ENCODE data around the gene REEP1. TPM values are rescaled to one million over a fixed set of nuclear protein-coding genes. Genes with fewer than 3 reads are reported as not detected.

The REEP1 gene
- 0.15 TPM for polyA plus RNA-seq (2012; ENCODE audit: low read depth, missing spikeins)

GRCh38 chr2:86337244-86337835 is at the start of gene REEP1:
Gene REEP1 (minus strand): TSS chr2:86337626. CDS start chr2:86337510, 116 bp downstream.
- DNase-seq (ENCODE audit: insufficient read length, low spot score) (peak; percentile 53), FAIRE-seq (peak; percentile 80)
- no peak for TF ChIP-seq PAX5 (IDR thresholded peaks at IDR 0.05; ENCODE audit: insufficient read depth, low read length, severe bottlenecking)
- TF ChIP-seq SPI1 (IDR thresholded peaks at IDR 0.05; ENCODE audit: low read depth, low read length), result no peak
- no peak for TF ChIP-seq TAF1 (IDR thresholded peaks at IDR 0.05; ENCODE audit: low read depth, low read length)
- no peak for TF ChIP-seq POLR2A (IDR thresholded peaks at IDR 0.05; ENCODE audit: low read depth, low read length)
- no peak for TF ChIP-seq POU2F2 (IDR thresholded peaks at IDR 0.05; ENCODE audit: low read depth, low read length)
- no peak for TF ChIP-seq POLR2AphosphoS5 (IDR thresholded peaks at IDR 0.05; ENCODE audit: low read depth, low read length)

- no peak for FAIRE-seq
- no peak for DNase-seq (ENCODE audit: insufficient read length, low spot score)
- no peak for TF ChIP-seq PAX5 (IDR thresholded peaks at IDR 0.05; ENCODE audit: insufficient read depth, low read length, severe bottlenecking)
- no peak for TF ChIP-seq TAF1 (IDR thresholded peaks at IDR 0.05; ENCODE audit: low read depth, low read length)
- no peak for TF ChIP-seq POU2F2 (IDR thresholded peaks at IDR 0.05; ENCODE audit: low read depth, low read length)
- TF ChIP-seq POLR2AphosphoS5 (IDR thresholded peaks at IDR 0.05; ENCODE audit: low read depth, low read length), result no peak
- no peak for TF ChIP-seq POLR2A (IDR thresholded peaks at IDR 0.05; ENCODE audit: low read depth, low read length)
- TF ChIP-seq SPI1 (IDR thresholded peaks at IDR 0.05; ENCODE audit: low read depth, low read length), result no peak
These were observed 46.4 kb upstream of the REEP1 start for GRCh38 chr2:86383844-86384243.

DNA sequence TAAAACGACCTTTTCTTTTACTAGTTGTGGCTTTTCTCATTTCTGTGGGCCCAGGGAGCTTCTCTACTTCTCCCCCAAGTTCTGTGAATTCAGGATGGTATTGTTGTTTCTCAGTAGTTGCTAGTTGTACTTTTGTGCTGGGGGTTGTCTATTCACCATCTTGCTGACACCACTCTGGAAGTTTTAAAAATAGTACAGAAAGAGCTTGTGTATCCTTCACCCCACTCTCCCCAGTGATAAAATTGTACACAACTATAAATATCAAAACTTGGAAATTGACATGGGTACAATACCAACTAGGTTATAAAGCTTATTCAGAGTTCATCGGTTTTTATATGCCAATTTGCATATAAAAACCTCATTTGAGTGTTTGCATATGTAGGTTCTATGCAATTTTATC is 45.3 kb upstream of the REEP1 start:
- TF ChIP-seq TAF1 (IDR thresholded peaks at IDR 0.05; ENCODE audit: low read depth, low read length) (no peak), SPI1 (IDR thresholded peaks at IDR 0.05; ENCODE audit: low read depth, low read length) (no peak), POLR2AphosphoS5 (IDR thresholded peaks at IDR 0.05; ENCODE audit: low read depth, low read length) (no peak), PAX5 (IDR thresholded peaks at IDR 0.05; ENCODE audit: insufficient read depth, low read length, severe bottlenecking) (no peak), POLR2A (IDR thresholded peaks at IDR 0.05; ENCODE audit: low read depth, low read length) (no peak)
- FAIRE-seq (no peak), DNase-seq (ENCODE audit: insufficient read length, low spot score) (no peak)

DNA sequence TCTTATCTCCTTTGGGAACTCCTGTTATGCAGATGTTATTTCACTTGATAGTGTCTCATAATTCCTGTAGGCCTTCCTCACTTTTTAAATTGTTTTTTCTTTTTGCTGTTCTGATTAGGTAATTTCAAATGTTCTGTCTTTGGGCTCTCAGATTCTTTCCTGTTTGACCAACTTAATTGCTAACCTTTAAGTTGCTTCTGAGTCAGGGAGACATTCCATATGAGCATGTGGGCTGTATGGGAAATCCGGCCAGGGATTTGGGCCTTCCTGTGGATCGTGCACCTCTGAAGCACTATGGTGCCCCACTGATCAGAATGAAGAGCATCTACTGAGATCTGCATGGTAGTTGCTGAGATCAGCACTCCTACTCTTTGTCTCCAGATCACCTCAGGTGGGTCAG is 44.7 kb upstream of the REEP1 start:
- no peak for FAIRE-seq
- TF ChIP-seq SPI1 (IDR thresholded peaks at IDR 0.05; ENCODE audit: low read depth, low read length), result no peak
- TF ChIP-seq POU2F2 (IDR thresholded peaks at IDR 0.05; ENCODE audit: low read depth, low read length), result no peak
- TF ChIP-seq POLR2A (IDR thresholded peaks at IDR 0.05; ENCODE audit: low read depth, low read length), result no peak
- no peak for TF ChIP-seq TAF1 (IDR thresholded peaks at IDR 0.05; ENCODE audit: low read depth, low read length)
- no peak for TF ChIP-seq POLR2AphosphoS5 (IDR thresholded peaks at IDR 0.05; ENCODE audit: low read depth, low read length)
- no peak for TF ChIP-seq PAX5 (IDR thresholded peaks at IDR 0.05; ENCODE audit: insufficient read depth, low read length, severe bottlenecking)
- no peak for DNase-seq (ENCODE audit: insufficient read length, low spot score)

- TF ChIP-seq SPI1 (IDR thresholded peaks at IDR 0.05; ENCODE audit: low read depth, low read length) (no peak), TAF1 (IDR thresholded peaks at IDR 0.05; ENCODE audit: low read depth, low read length) (no peak), POLR2A (IDR thresholded peaks at IDR 0.05; ENCODE audit: low read depth, low read length) (no peak), PAX5 (IDR thresholded peaks at IDR 0.05; ENCODE audit: insufficient read depth, low read length, severe bottlenecking) (no peak), POLR2AphosphoS5 (IDR thresholded peaks at IDR 0.05; ENCODE audit: low read depth, low read length) (no peak), POU2F2 (IDR thresholded peaks at IDR 0.05; ENCODE audit: low read depth, low read length) (no peak)
- FAIRE-seq (no peak), DNase-seq (ENCODE audit: insufficient read length, low spot score) (no peak)
These were observed 41.0 kb upstream of the REEP1 start for GRCh38 chr2:86378469-86378868.

DNA sequence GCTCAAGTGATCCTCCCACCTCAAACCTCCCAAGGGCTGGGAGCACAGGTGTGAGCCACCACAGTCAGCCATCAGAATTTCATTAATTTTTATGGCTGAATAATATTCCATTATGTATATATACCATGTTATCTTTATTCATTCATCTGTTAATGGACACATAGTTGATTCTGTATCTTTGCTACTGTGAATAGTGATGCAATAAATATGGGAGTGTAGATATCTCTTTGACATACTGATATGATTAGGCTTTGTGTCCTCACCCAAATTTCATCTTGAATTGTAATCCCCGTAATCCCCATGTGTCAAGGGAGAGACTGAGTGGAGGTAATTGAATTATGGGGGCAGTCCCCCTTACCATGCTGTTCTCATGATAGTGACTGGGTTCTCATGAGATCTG is 38.2 kb upstream of the REEP1 start:
- no peak for TF ChIP-seq POU2F2 (IDR thresholded peaks at IDR 0.05; ENCODE audit: low read depth, low read length)
- no peak for TF ChIP-seq POLR2AphosphoS5 (IDR thresholded peaks at IDR 0.05; ENCODE audit: low read depth, low read length)
- no peak for TF ChIP-seq PAX5 (IDR thresholded peaks at IDR 0.05; ENCODE audit: insufficient read depth, low read length, severe bottlenecking)
- TF ChIP-seq TAF1 (IDR thresholded peaks at IDR 0.05; ENCODE audit: low read depth, low read length), result no peak
- TF ChIP-seq SPI1 (IDR thresholded peaks at IDR 0.05; ENCODE audit: low read depth, low read length), result no peak
- no peak for TF ChIP-seq POLR2A (IDR thresholded peaks at IDR 0.05; ENCODE audit: low read depth, low read length)
- FAIRE-seq (no peak), DNase-seq (ENCODE audit: insufficient read length, low spot score) (no peak)

DNA sequence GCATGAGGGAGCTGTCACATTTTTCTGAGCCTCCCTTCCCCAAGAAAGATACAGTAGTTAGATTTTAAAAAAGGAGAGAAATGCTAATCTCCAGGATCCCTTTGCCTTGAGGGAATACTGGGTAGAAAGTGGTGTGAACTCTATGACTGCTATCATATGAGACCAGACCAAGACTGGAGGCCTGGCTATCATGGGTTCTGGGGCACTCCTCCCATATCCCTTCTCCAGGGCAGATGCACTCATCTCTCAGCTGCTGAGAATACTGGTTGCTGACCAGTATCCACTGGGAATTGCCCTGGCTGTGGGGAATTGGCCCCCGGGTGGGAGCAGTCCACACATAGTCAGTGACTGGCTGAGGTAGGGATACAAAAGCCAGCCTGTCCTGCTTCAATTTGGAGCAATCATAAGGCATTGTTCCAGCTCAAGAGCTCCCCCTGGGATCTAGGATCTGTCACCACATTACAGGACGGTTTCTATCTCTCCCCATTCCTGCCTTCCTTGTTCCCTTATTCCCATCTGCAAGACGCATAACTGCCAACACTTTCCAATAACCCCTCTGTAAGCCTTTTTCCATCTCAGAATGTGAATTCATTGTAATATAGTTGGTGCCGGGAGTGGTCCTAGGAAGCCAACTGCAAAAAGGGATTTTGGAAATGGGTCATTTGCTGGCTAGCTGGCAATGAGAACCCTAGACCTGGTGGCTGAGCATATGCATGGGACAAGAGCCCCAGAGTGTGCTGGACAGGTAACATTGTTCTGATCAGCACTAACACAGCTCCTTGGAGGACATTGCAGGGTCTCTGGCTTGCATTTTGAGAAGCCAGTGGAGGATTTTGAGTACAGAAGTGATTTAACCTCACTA is 35.4 kb upstream of the REEP1 start:
- DNase-seq (ENCODE audit: insufficient read length, low spot score) (no peak), FAIRE-seq (no peak)

GRCh38 chr2:86372133-86372532 is 34.7 kb upstream of the REEP1 start:
- no peak for DNase-seq (ENCODE audit: insufficient read length, low spot score)
- peak; percentile 65 for FAIRE-seq
- TF ChIP-seq POU2F2 (IDR thresholded peaks at IDR 0.05; ENCODE audit: low read depth, low read length) (no peak), POLR2AphosphoS5 (IDR thresholded peaks at IDR 0.05; ENCODE audit: low read depth, low read length) (no peak)

More for the DNA sequence above, 35.4 kb upstream of the REEP1 start:
- TF ChIP-seq SPI1 (IDR thresholded peaks at IDR 0.05; ENCODE audit: low read depth, low read length) (no peak), POU2F2 (IDR thresholded peaks at IDR 0.05; ENCODE audit: low read depth, low read length) (no peak)

DNA sequence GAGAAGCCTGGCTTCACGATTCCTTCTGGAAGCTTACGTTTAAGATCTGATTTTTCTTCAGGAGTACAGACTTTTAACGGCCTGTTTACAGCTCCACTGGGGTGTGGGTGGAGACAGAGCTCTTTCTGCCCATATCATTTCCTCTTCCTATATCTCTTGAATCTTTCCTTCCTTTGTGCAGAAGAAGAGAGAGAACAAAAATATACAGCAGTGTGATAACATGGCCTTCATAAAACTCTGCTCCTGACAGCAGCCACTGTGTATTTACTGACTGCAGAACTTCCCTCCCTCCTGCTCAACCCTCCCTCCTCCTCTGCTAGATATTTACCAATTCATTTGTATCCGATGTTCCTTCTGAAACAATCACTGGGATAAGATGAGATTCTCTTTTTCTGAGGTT is 34.1 kb upstream of the REEP1 start:
- no peak for FAIRE-seq
- TF ChIP-seq SPI1 (IDR thresholded peaks at IDR 0.05; ENCODE audit: low read depth, low read length) (no peak), POU2F2 (IDR thresholded peaks at IDR 0.05; ENCODE audit: low read depth, low read length) (no peak), POLR2A (IDR thresholded peaks at IDR 0.05; ENCODE audit: low read depth, low read length) (no peak), TAF1 (IDR thresholded peaks at IDR 0.05; ENCODE audit: low read depth, low read length) (no peak), POLR2AphosphoS5 (IDR thresholded peaks at IDR 0.05; ENCODE audit: low read depth, low read length) (no peak), PAX5 (IDR thresholded peaks at IDR 0.05; ENCODE audit: insufficient read depth, low read length, severe bottlenecking) (no peak)
- DNase-seq (ENCODE audit: insufficient read length, low spot score), result no peak
